ENCODE measurements around the gene NOMO2. TPM values are rescaled to one million over a fixed set of nuclear protein-coding genes. Genes with fewer than 3 reads are reported as not detected.
"Not testable (repeated sequence)": the region's sequence is repeated elsewhere in the genome, so short reads cannot be mapped to it uniquely, and the experiment has no call there.

The NOMO2 gene
- total and polyA plus RNA-seq, 8 donors: 109 to 296 (median 195) TPM

DNA sequence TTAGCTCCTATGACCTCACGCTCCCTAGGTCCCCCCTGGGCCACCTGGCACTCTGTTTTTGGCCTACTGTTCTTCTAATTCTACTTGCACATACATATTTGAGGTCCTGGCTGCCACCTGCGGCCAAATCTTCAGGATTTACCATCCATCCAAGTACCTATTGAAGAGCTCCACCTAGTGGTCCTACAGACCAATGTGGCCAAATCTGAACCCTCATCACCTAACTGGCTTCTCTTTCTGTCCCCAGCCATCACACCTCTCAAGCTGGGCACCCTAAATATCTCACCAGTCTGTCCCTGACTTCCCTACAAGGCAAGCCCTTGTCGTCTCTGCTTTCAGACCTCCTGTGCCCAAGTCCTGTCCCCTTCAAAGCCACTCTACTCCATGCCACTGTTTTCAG, 24.9 kb downstream of the NOMO2 start:
- TF ChIP-seq, protein P1, sequence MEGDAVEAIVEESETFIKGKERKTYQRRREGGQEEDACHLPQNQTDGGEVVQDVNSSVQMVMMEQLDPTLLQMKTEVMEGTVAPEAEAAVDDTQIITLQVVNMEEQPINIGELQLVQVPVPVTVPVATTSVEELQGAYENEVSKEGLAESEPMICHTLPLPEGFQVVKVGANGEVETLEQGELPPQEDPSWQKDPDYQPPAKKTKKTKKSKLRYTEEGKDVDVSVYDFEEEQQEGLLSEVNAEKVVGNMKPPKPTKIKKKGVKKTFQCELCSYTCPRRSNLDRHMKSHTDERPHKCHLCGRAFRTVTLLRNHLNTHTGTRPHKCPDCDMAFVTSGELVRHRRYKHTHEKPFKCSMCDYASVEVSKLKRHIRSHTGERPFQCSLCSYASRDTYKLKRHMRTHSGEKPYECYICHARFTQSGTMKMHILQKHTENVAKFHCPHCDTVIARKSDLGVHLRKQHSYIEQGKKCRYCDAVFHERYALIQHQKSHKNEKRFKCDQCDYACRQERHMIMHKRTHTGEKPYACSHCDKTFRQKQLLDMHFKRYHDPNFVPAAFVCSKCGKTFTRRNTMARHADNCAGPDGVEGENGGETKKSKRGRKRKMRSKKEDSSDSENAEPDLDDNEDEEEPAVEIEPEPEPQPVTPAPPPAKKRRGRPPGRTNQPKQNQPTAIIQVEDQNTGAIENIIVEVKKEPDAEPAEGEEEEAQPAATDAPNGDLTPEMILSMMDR (IDR thresholded peaks at IDR 0.05): peak in 1 of 4 donors; percentile 22
- H3K27me3 ChIP-seq; intact Hi-C loops (cut with DNase I); FAIRE-seq; H3K4me1 ChIP-seq; H3K9me3 ChIP-seq; H3K4me3 ChIP-seq; H3K27ac ChIP-seq; H3K36me3 ChIP-seq: not testable (repeated sequence)
- WGBS, 2 donors: 35 to 42% methylated on average over 1 to 3 of the region's 3 CpGs
- DNase-seq (peak in 1 of 6 donors; percentile 17), ATAC-seq (peak; percentile 49 to 74 (median 70))

DNA sequence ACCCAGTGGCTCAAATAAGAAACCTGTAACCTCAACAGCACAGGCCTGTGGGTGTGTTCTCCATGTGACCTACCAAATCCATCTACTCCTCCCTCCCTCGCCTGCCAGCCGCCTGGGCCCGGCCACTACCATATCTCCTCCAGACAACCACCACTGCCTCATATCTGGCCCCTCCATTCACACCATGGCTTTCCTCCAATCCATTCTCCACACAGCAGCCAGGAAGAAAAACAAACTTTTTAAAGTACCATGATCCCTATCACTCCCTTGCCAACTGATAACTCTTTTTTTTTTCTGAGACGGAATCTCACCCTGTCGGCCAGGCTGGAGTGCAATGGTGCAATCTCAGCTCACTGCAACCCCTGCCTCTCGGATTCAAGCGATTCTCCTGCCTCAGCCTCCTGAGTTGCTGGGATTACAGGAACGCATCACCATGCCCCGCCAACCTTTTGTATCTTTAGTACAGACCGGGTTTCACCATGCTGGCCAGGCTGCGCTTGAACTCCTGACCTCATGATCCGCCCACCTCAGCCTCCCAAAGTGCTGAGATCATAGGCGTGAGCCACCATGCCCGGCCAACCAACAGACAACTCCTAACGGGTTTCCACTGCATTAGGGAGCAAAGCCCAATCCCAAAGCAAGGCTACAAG, 26.3 kb downstream of the NOMO2 start:
- WGBS, 2 donors: 45 to 60% methylated on average over 14 to 15 of the region's 15 CpGs
- peak; percentile 71 to 82 (median 80) for ATAC-seq
- DNase-seq: peak; percentile 47 to 84 (median 69)
- FAIRE-seq; H3K27me3 ChIP-seq; H3K27ac ChIP-seq; H3K4me1 ChIP-seq; H3K9me3 ChIP-seq; H3K4me3 ChIP-seq; intact Hi-C loops (cut with DNase I); H3K36me3 ChIP-seq: not testable (repeated sequence)

DNA sequence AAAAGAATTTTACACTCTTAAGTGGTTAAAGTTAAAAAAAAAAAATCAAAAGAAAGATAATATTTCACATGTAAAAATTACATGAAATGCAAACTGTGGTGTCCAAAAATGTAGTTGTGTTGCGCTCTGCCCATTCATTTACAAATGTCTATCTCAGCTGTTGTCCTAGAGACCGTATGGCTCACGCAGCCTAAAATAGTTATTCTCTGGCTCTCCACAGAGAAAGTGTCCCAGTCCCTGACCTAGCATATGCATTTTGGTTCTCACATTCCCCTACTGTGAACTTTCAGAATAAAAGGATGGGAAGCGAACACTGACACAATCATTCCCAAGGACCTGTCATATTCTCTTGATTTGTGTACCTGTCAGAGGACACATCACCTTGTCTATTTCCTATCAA, 27.6 kb downstream of the NOMO2 start:
- H3K27ac ChIP-seq; H3K4me3 ChIP-seq; H3K27me3 ChIP-seq; H3K36me3 ChIP-seq; ATAC-seq; FAIRE-seq; intact Hi-C loops (cut with DNase I); DNase-seq; H3K4me1 ChIP-seq; H3K9me3 ChIP-seq: not testable (repeated sequence)
- 100% methylated on average over 1 of the region's 4 CpGs for WGBS, 2 donors

DNA sequence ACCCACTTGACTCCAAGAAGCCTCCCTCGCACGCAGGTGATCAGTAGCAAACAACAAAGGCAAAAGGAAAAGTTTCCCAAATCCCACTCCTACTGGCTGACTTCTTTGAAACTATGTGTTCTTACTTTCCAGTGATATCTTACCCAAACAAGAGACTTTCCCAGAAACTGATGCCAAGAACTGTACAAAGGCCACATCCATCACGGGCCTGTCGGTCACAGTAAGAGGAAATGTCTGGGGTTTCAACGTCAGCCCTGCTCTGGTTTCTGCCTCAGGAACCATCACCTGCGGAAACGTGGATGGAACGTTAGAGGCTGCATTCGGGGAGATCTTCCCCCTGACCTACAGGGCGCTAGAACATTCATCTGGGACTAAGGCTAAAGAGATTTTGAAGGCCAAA, 30.6 kb downstream of the NOMO2 start:
- H3K36me3 ChIP-seq; H3K4me1 ChIP-seq; H3K9me3 ChIP-seq; H3K4me3 ChIP-seq; H3K27ac ChIP-seq; FAIRE-seq; intact Hi-C loops (cut with DNase I); H3K27me3 ChIP-seq: not testable (repeated sequence)
- 44 to 50% methylated on average over 1 to 7 of the region's 10 CpGs for WGBS, 2 donors
- ATAC-seq (peak; percentile 71 to 80 (median 72)), DNase-seq (peak in 2 of 6 donors; percentile 25 to 59)

DNA sequence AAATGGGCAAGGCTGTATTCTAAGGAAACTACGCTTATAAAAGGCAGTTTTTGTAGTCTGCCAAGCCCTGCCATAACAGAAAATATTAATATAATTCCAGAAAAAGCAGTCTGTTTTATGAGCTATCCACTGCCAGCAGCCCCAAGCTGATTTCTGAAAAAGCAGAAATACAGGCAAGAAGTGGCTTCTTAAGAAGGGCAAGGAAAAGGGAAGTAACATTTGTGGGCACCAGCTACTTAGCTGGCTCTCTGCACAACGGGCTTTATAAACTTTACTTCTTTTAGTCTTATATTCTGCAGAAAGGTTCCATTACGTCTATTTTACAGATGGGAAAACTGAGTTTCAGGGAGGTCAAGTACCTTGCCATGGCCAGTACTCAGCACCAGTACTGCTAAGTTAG, 31.6 kb downstream of the NOMO2 start:
- FAIRE-seq; H3K27ac ChIP-seq; H3K9me3 ChIP-seq; intact Hi-C loops (cut with DNase I); H3K4me1 ChIP-seq; ATAC-seq; H3K36me3 ChIP-seq; DNase-seq; H3K4me3 ChIP-seq; H3K27me3 ChIP-seq: not testable (repeated sequence)
- WGBS, 2 donors: 59 to 60% methylated on average over 2 of the region's 3 CpGs

DNA sequence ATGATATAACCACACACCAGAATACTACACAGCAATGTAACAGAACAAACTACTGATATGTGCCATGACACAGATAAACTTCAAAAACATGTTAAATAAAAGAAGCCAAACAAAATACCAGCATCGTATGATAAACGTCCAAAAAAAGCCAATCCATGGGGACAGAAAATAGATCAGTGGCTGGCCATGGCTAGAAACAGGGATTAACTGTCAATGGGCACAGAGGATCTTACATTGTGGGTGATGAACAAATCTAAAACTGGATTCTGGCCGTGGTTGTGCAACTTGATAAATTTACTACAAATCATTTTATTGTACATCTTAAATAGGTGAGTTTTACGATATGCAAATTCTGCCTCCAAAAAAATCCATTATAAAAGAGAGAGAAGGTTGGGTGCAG, 35.4 kb downstream of the NOMO2 start:
- H3K36me3 ChIP-seq; H3K4me3 ChIP-seq; H3K27me3 ChIP-seq; intact Hi-C loops (cut with DNase I); H3K27ac ChIP-seq; DNase-seq; ATAC-seq; FAIRE-seq; H3K4me1 ChIP-seq; H3K9me3 ChIP-seq: not testable (repeated sequence)
- WGBS, 2 donors: 77 to 95% methylated on average over 2 to 3 of the region's 4 CpGs

DNA sequence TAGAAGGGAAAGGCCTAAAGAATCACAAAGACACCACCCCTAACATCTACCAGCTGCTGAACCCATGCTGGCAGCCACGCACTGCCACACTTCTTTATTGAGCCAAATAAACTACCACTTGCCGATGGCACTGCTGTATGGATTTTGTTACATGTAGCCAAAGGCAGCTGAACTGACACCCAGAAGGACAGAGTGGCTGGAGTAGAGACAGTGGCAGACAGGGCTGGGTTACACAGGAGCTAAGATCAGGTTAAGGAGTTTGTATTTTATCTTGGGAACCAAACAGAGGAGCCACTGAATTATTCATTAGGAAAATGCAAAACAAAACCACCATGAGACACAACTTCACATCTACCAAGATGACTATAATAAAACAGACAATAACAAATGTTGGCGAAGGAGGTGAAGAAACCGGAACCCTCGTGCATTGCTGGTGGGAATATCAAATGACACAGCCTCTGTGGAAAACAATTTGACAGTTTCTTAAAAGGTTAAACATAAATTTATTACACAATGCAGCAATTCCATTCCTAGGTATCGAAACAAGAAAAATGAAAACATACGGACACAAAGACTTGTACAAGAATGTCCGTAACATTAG, 35.9 kb downstream of the NOMO2 start:
- H3K27me3 ChIP-seq; H3K36me3 ChIP-seq; H3K4me3 ChIP-seq; ATAC-seq; DNase-seq; FAIRE-seq; H3K9me3 ChIP-seq; intact Hi-C loops (cut with DNase I); H3K27ac ChIP-seq; H3K4me1 ChIP-seq: not testable (repeated sequence)
- 98 to 99% methylated on average over 6 to 8 of the region's 8 CpGs for WGBS, 2 donors

DNA sequence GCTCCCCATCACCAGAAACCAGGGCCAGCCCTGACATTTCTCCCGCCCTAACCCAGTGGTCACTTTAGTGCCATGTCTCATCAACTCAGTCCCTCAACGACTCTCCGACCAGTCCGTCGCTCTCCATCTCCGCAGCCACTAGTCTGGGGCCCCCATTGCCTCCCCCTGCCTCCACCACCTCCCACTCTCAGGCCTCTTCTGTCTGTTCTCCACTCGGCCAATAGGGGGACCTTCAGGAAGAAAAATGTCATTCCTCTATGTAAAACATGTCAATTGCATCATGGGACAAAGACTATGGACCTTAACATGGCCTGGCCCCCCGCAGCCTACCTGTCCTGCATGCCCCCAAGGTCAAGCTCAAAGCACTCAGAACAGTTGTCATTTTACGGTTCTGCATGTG, 39.3 kb downstream of the NOMO2 start:
- not testable (repeated sequence) for ATAC-seq, FAIRE-seq

DNA sequence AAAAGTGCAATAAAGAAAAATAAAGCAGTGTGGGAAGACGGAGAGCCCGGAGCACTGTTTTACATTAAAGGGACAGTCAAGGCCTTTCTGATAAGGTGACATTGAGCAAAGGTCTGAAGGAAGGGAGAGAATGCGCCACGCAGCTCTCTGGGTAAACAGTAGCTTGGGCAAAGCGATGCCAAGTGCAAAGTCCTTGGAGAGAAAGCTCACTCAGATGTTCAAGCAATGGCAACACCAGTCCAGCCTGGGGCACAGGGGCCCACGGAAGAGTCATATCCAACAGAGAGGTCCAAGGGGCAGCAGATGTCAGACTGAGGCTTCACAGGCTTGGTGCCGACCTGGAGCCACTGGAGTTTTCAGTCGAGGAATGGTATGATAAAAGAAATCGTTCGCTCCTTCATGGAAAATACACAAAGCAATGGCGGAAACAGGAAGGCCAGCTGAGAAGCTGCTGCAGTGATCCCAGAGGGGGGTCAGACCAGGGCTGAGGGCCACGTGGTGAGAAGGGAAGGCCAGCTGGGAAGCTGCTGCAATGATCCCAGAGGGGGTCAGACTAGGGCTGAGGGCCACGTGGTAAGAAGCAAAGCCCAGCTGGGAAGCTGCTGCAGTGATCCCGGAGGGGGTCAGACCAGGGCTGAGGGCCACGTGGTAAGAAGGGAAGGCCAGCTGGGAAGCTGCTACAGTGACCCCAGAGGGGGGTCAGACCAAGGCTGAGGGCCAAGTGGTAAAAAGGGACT, 40.3 kb downstream of the NOMO2 start:
- H3K9me3 ChIP-seq; FAIRE-seq; H3K4me1 ChIP-seq; H3K4me3 ChIP-seq; H3K27ac ChIP-seq; intact Hi-C loops (cut with DNase I); H3K27me3 ChIP-seq; H3K36me3 ChIP-seq; DNase-seq: not testable (repeated sequence)
- no CpG with 5 or more reads among the region's 15 CpGs for WGBS, 2 donors
- peak; percentile 78 to 87 (median 84) for ATAC-seq

More for the DNA sequence above, 39.3 kb downstream of the NOMO2 start:
- H3K4me1 ChIP-seq; intact Hi-C loops (cut with DNase I); H3K27ac ChIP-seq; H3K36me3 ChIP-seq; H3K4me3 ChIP-seq; H3K27me3 ChIP-seq; H3K9me3 ChIP-seq; DNase-seq: not testable (repeated sequence)
- WGBS, 2 donors: 100% methylated on average over 1 of the region's 9 CpGs; no CpG with 5 or more reads in 1 of the 2 donors

DNA sequence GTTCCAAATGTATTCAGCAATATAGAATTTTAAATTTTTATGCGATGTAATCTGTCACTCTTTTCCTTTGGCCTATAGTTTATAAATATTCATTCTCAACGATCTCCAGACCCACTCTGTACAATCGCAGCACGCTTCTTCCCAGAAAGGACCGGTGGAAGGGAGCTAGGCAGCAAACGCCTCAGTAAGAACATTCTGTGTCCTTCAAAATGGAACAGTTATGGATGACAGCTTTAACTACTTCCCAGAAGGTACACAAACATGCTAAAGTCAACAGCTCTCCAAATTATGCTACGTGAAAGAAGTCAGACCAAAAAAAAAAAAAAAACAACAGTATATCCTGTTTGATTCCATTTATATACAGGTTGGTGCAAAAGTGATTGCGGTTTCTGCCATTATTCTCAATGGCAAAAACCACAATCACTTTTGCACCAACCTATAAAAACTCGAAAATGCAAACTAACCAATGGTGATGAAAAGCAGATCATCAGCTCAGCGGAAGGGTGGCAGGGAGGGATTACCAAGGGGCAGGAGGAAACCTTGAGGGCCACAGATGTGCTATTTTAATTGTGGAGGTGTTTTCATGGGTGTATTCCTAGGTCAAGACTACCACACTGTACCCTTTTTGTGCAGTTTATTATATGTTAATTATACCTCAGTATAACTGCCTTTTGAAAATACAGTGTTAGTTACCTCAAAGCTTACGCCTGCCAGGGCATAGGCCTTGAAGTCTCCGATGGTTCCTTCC, 43.2 kb downstream of the NOMO2 start:
- H3K27ac ChIP-seq; DNase-seq; H3K4me3 ChIP-seq; H3K4me1 ChIP-seq; FAIRE-seq; H3K9me3 ChIP-seq; intact Hi-C loops (cut with DNase I); H3K36me3 ChIP-seq; H3K27me3 ChIP-seq: not testable (repeated sequence)
- WGBS, 2 donors: no CpG with 5 or more reads among the region's 12 CpGs
- peak in 3 of 4 donors; percentile 27 to 53 (median 37) for ATAC-seq

Data from pancreas (tissue), 10 donors.